ENCODE data around the gene MAGEB3. TPM values are rescaled to one million over a fixed set of nuclear protein-coding genes. Genes with fewer than 3 reads are reported as not detected.

The MAGEB3 gene
- total RNA-seq, 2 experiments from 2014 or later: not detected

GRCh38 chrX:30275498-30275897 is 45.0 kb downstream of the MAGEB3 start:
- TF ChIP-seq EZH2phosphoT487 (IDR thresholded peaks at IDR 0.05; ENCODE audit: borderline replicate concordance, low read depth, low read length) (no peak), CTCF (conservative IDR thresholded peaks at IDR 0.05; ENCODE audit: low read length) (0 out of 2 replicates have a peak, but pooled peaks have one; percentile 26)
- ChIA-PET POLR2A (no interaction called here), CTCF (ENCODE audit: unreplicated experiment) (no interaction called here)
- DNase-seq (ENCODE audit: low spot score): no peak
- Histone ChIP-seq H2AFZ (ENCODE audit: low read length) (no peak overlapping the region), H3K27ac (ENCODE audit: low read depth, low read length, poor library complexity, severe bottlenecking) (no peak overlapping the region), H3K36me3 (ENCODE audit: insufficient read depth, low read length) (no peaks in the 10 kb centered on the region), H3K9me3 (ENCODE audit: low read length) (no peaks in the 10 kb centered on the region), H3K79me2 (ENCODE audit: insufficient read depth, low read depth, low read length) (no peaks in the 10 kb centered on the region), H3K4me2 (ENCODE audit: low read length) (no peak overlapping the region), H3K4me3 (ENCODE audit: low read depth, low read length, poor library complexity, severe bottlenecking) (no peak overlapping the region), H4K20me1 (ENCODE audit: insufficient read depth, low read length) (no peaks in the 10 kb centered on the region), H3K9me2 (ENCODE audit: insufficient read depth, low read length) (no peaks in the 10 kb centered on the region), H3K4me1 (ENCODE audit: insufficient read depth, low read length, poor library complexity, severe bottlenecking) (no peaks in the 10 kb centered on the region)
- intact Hi-C loops (cut with micrococcal nuclease; ENCODE audit: unreplicated experiment): no loop called here
- no TSS peak for BruUV-seq (replicated peaks)

GRCh38 chrX:30278365-30278764 is 47.9 kb downstream of the MAGEB3 start:
- H3K4me2 ChIP-seq (ENCODE audit: low read length): no peak overlapping the region
- H2AFZ ChIP-seq (ENCODE audit: low read length): no peak overlapping the region
- H3K4me3 ChIP-seq (ENCODE audit: low read depth, low read length, poor library complexity, severe bottlenecking): no peak overlapping the region
- H3K4me1 ChIP-seq (ENCODE audit: insufficient read depth, low read length, poor library complexity, severe bottlenecking): no peaks in the 10 kb centered on the region
- DNase-seq (ENCODE audit: low spot score): no peak
- no peaks in the 10 kb centered on the region for H3K79me2 ChIP-seq (ENCODE audit: insufficient read depth, low read depth, low read length)
- no peaks in the 10 kb centered on the region for H3K9me3 ChIP-seq (ENCODE audit: low read length)
- H3K36me3 ChIP-seq (ENCODE audit: insufficient read depth, low read length): no peaks in the 10 kb centered on the region
- intact Hi-C loops (cut with micrococcal nuclease; ENCODE audit: unreplicated experiment): no loop called here
- H3K27ac ChIP-seq (ENCODE audit: low read depth, low read length, poor library complexity, severe bottlenecking): no peak overlapping the region
- ChIA-PET POLR2A (no interaction called here), CTCF (ENCODE audit: unreplicated experiment) (no interaction called here)
- H4K20me1 ChIP-seq (ENCODE audit: insufficient read depth, low read length): no peaks in the 10 kb centered on the region
- H3K9me2 ChIP-seq (ENCODE audit: insufficient read depth, low read length): no peaks in the 10 kb centered on the region
- no peak for TF ChIP-seq EZH2phosphoT487 (IDR thresholded peaks at IDR 0.05; ENCODE audit: borderline replicate concordance, low read depth, low read length)
- no peak for TF ChIP-seq CTCF (conservative IDR thresholded peaks at IDR 0.05; ENCODE audit: low read length)
- BruUV-seq (replicated peaks): no TSS peak

GRCh38 chrX:30280428-30280827 is 50.0 kb downstream of the MAGEB3 start:
- no peak overlapping the region for H3K27ac ChIP-seq (ENCODE audit: low read depth, low read length, poor library complexity, severe bottlenecking)
- TF ChIP-seq CTCF (conservative IDR thresholded peaks at IDR 0.05; ENCODE audit: low read length) (no peak), EZH2phosphoT487 (IDR thresholded peaks at IDR 0.05; ENCODE audit: borderline replicate concordance, low read depth, low read length) (no peak)
- no peaks in the 10 kb centered on the region for H3K4me1 ChIP-seq (ENCODE audit: insufficient read depth, low read length, poor library complexity, severe bottlenecking)
- no peak for DNase-seq (ENCODE audit: low spot score)
- no peak overlapping the region for H3K4me3 ChIP-seq (ENCODE audit: low read depth, low read length, poor library complexity, severe bottlenecking)
- ChIA-PET CTCF (ENCODE audit: unreplicated experiment) (no interaction called here), POLR2A (no interaction called here)
- BruUV-seq (replicated peaks): no TSS peak
- H3K9me2 ChIP-seq (ENCODE audit: insufficient read depth, low read length): no peaks in the 10 kb centered on the region
- H2AFZ ChIP-seq (ENCODE audit: low read length): no peak overlapping the region
- no peak overlapping the region for H3K4me2 ChIP-seq (ENCODE audit: low read length)
- no peaks in the 10 kb centered on the region for H3K79me2 ChIP-seq (ENCODE audit: insufficient read depth, low read depth, low read length)
- no peaks in the 10 kb centered on the region for H4K20me1 ChIP-seq (ENCODE audit: insufficient read depth, low read length)
- no peaks in the 10 kb centered on the region for H3K9me3 ChIP-seq (ENCODE audit: low read length)
- intact Hi-C loops (cut with micrococcal nuclease; ENCODE audit: unreplicated experiment): no loop called here
- H3K36me3 ChIP-seq (ENCODE audit: insufficient read depth, low read length): no peaks in the 10 kb centered on the region
